Measurements from ENCODE around the gene LAPTM5.
A peak's percentile ranks its signal among the peaks of the same experiment; 100 is the strongest.
"Not testable (repeated sequence)": the region's sequence is repeated elsewhere in the genome, so short reads cannot be mapped to it uniquely, and the experiment has no call there.

LAPTM5 gene
- 413 to 719 (median 513) reads per million in 4 donors for total RNA-seq

- peak; percentile 35 to 70 (median 53) for DNase-seq
These were observed at the start of gene LAPTM5 for GRCh38 chr1:30757352-30758120. TSS of gene LAPTM5 (minus strand) at chr1:30757774. CDS start at chr1:30757745, 29 bp downstream.

- DNase-seq = no peak
These were observed 49.1 kb upstream of the LAPTM5 start for GRCh38 chr1:30806381-30807317.

GRCh38 chr1:30805304-30806003 lies 47.9 kb upstream of the LAPTM5 start:
- no peak for DNase-seq

GRCh38 chr1:30804822-30805221 lies 47.2 kb upstream of the LAPTM5 start:
- DNase-seq = no peak

GRCh38 chr1:30804352-30804751 lies 46.8 kb upstream of the LAPTM5 start:
- DNase-seq = no peak

GRCh38 chr1:30803562-30803961 lies 46.0 kb upstream of the LAPTM5 start:
- no peak for DNase-seq

- DNase-seq = peak; percentile 36 to 76 (median 56)
These were observed 44.2 kb upstream of the LAPTM5 start for GRCh38 chr1:30801771-30802198.

- no peak for DNase-seq
These were observed 41.6 kb upstream of the LAPTM5 start for GRCh38 chr1:30799233-30799511.

- DNase-seq = no peak
These were observed 41.0 kb upstream of the LAPTM5 start for GRCh38 chr1:30798389-30799232.

GRCh38 chr1:30795026-30795425 lies 37.5 kb upstream of the LAPTM5 start:
- no peak for DNase-seq

GRCh38 chr1:30794260-30794659 lies 36.7 kb upstream of the LAPTM5 start:
- no peak for DNase-seq

GRCh38 chr1:30793209-30793608 lies 35.6 kb upstream of the LAPTM5 start:
- no peak for DNase-seq

- no peak for DNase-seq
These were observed 34.3 kb upstream of the LAPTM5 start for GRCh38 chr1:30791868-30792267.

GRCh38 chr1:30790850-30791778 lies 33.5 kb upstream of the LAPTM5 start:
- DNase-seq = no peak

- not testable (repeated sequence) for DNase-seq
These were observed 32.6 kb upstream of the LAPTM5 start for GRCh38 chr1:30790256-30790525.

GRCh38 chr1:30789388-30790255 lies 32.0 kb upstream of the LAPTM5 start:
- no peak for DNase-seq

GRCh38 chr1:30788580-30789387 lies 31.2 kb upstream of the LAPTM5 start:
- no peak for DNase-seq

- DNase-seq = no peak
These were observed 30.4 kb upstream of the LAPTM5 start for GRCh38 chr1:30787856-30788495.

GRCh38 chr1:30787266-30787665 lies 29.7 kb upstream of the LAPTM5 start:
- no peak for DNase-seq
